ENCODE measurements around the gene CPA1. TPM values are rescaled to one million over a fixed set of nuclear protein-coding genes. Genes with fewer than 3 reads are reported as not detected.

CPA1 gene
- total and polyA plus RNA-seq, 2 of the 13 experiments (the other 11 are each of a cell fraction or from before 2014, with no cell fraction given): 0.20 to 0.58 TPM

GRCh38 chr7:130436253-130436652 lies 56.0 kb downstream of the CPA1 start:
- no peaks in the 10 kb centered on the region for H3K9me3 ChIP-seq (ENCODE audit: low read length)
- H2AFZ ChIP-seq (ENCODE audit: low read length): no peak overlapping the region
- FAIRE-seq (no peak), ATAC-seq (no peak), DNase-seq (ENCODE audit: low spot score) (no peak)
- no peak overlapping the region for H3K9ac ChIP-seq (ENCODE audit: insufficient read depth, low read depth, low read length)
- H3K27me3 ChIP-seq (ENCODE audit: control insufficient read depth in 1 of 2, insufficient read depth in 2 of 2, low read length in 2 of 2): no peaks in the 10 kb centered on the region
- 89% methylated on average over 1 of the region's 1 CpG for WGBS (ENCODE audit: low lambda C conversion rate)
- no peaks in the 10 kb centered on the region for H3K36me3 ChIP-seq (replicated peaks in 1 of 2; ENCODE audit: control insufficient read depth in 1 of 2, insufficient read depth in 2 of 2, low read length in 2 of 2)
- ChIA-PET POLR2A (no interaction called here), CTCF (ENCODE audit: low intra/inter-chr PET ratio, low total read pairs) (no interaction called here)
- H3K4me3 ChIP-seq (replicated peaks in 1 of 3; ENCODE audit: insufficient read depth in 1 of 3, low read depth in 2 of 3, low read length in 3 of 3): no peak overlapping the region
- H3K79me2 ChIP-seq (ENCODE audit: insufficient read depth, low read length): no peaks in the 10 kb centered on the region
- H3K27ac ChIP-seq (ENCODE audit: extremely low read length, insufficient read depth, low read length): no peak overlapping the region
- no peak overlapping the region for H3K4me2 ChIP-seq (ENCODE audit: low read depth, low read length)
- intact Hi-C loops (cut with micrococcal nuclease; ENCODE audit: unreplicated experiment): no loop called here
- no peaks in the 10 kb centered on the region for H4K20me1 ChIP-seq (ENCODE audit: insufficient read depth, low read length)
- peaks cover 15% of the 10 kb centered on the region for H3K4me1 ChIP-seq (ENCODE audit: insufficient read depth, low read length)
- in situ Hi-C loops (cut with HindIII; ENCODE audit: extremely low pct_ligation_motif_present, low pct_unique_long_range_greater_than_20kb): no loop called here
- no TSS peak for BruUV-seq (replicated peaks)
- TF ChIP-seq ZNF343 (CRISPR knock-in tag; IDR thresholded peaks at IDR 0.05) (no peak), NONO (IDR thresholded peaks at IDR 0.05) (no peak), NONO (CRISPR knock-in tag; conservative IDR thresholded peaks at IDR 0.05) (no peak), ZNF280D (CRISPR knock-in tag; IDR thresholded peaks at IDR 0.05) (no peak), TOPORS (CRISPR knock-in tag; IDR thresholded peaks at IDR 0.05) (no peak), TEF (CRISPR knock-in tag; IDR thresholded peaks at IDR 0.05) (no peak), PAX8 (CRISPR knock-in tag; IDR thresholded peaks at IDR 0.05; ENCODE audit: borderline replicate concordance) (no peak), ZNF367 (CRISPR knock-in tag; IDR thresholded peaks at IDR 0.05; ENCODE audit: borderline replicate concordance) (no peak), ZNF562 (CRISPR knock-in tag; IDR thresholded peaks at IDR 0.05; ENCODE audit: borderline replicate concordance) (no peak), ZNF784 (CRISPR knock-in tag; IDR thresholded peaks at IDR 0.05; ENCODE audit: borderline replicate concordance) (no peak), FOXA1 (IDR thresholded peaks at IDR 0.05) (no peak), FOXA1 (CRISPR knock-in tag; IDR thresholded peaks at IDR 0.05) (no peak), KAT7 (CRISPR knock-in tag; IDR thresholded peaks at IDR 0.05; ENCODE audit: borderline replicate concordance) (no peak), SNAPC5 (CRISPR knock-in tag; IDR thresholded peaks at IDR 0.05; ENCODE audit: borderline replicate concordance) (no peak), ZNF121 (CRISPR knock-in tag; IDR thresholded peaks at IDR 0.05) (no peak), ZNF720 (CRISPR knock-in tag; IDR thresholded peaks at IDR 0.05) (no peak), KDM3A (CRISPR knock-in tag; IDR thresholded peaks at IDR 0.05; ENCODE audit: low read depth) (no peak), ZNF430 (CRISPR knock-in tag; IDR thresholded peaks at IDR 0.05) (no peak), GATA4 (IDR thresholded peaks at IDR 0.05; ENCODE audit: borderline replicate concordance, low read depth) (no peak), GATAD1 (CRISPR knock-in tag; IDR thresholded peaks at IDR 0.05) (no peak)
